IMR-90 (cell line): Measurements from ENCODE around the gene ADPRHL1. TPM values are rescaled to one million over a fixed set of nuclear protein-coding genes. Genes with fewer than 3 reads are reported as not detected.

ENCODE experiments used
- ATAC-seq: fragments of 200-7000 bp; cut with Tn5 transposase; 2 replicates; pipeline ENCODE4 v1.9.1; 2020; ENCODE audit warnings: low read depth, mild to moderate bottlenecking, moderate library complexity
- BruUV-seq: library from RNA; stranded (reverse); fragments of 400-500 nt; replicated peaks from 2 replicates; lab custom pipeline; 2021; lab: Mats Ljungman, UMichigan
- CTCF ChIA-PET: fragments of 300-600 bp; formaldehyde crosslinking; extraction: SDS; loops from one replicate; lab custom pipeline; 2021; ENCODE audit warnings: antibody characterized with exemption; lab: Yijun Ruan, JAX
- POLR2A ChIA-PET: fragments of 300-600 bp; sonication (Branson Sonifier 250); formaldehyde crosslinking; loops from one replicate; lab custom pipeline; 2022; ENCODE audit warnings: antibody characterized with exemption; ENCODE audit not compliant: unreplicated experiment; lab: Charles Lee
- DNase-seq: peaks from one replicate; pipeline ENCODE4 v3.0.0; 2013
- H2AFZ ChIP-seq: replicated peaks from 2 replicates; pipeline ENCODE3; 2013; ENCODE audit warnings: low read length, mild to moderate bottlenecking; ENCODE audit not compliant: poor library complexity
- H2AK5ac ChIP-seq: 2 replicates; pipeline ENCODE4 v1.6.1; 2013; ENCODE audit warnings: low read depth, low read length, inconsistent platforms
- H2AK9ac ChIP-seq: replicated peaks from 2 replicates; pipeline ENCODE3; 2013; ENCODE audit warnings: mild to moderate bottlenecking, low read depth, low read length, moderate library complexity; ENCODE audit not compliant: poor library complexity
- H2BK120ac ChIP-seq: 2 replicates; pipeline ENCODE4 v1.6.1; 2013; ENCODE audit warnings: low read depth, low read length, inconsistent platforms
- H2BK15ac ChIP-seq: 3 replicates; pipeline ENCODE4 v1.6.1; 2013; ENCODE audit warnings: low read depth, low read length, inconsistent platforms
- H2BK20ac ChIP-seq: 2 replicates; pipeline ENCODE4 v1.6.1; 2013; ENCODE audit warnings: low read depth, mild to moderate bottlenecking, inconsistent platforms, low read length, moderate library complexity
- H2BK5ac ChIP-seq: 2 replicates; pipeline ENCODE4 v1.6.1; 2013; ENCODE audit warnings: mild to moderate bottlenecking, low read depth, low read length, inconsistent platforms; ENCODE audit not compliant: poor library complexity, severe bottlenecking
- H3K14ac ChIP-seq: replicated peaks from 2 replicates; pipeline ENCODE4 v1.6.1; 2013; ENCODE audit warnings: low read depth, low read length, inconsistent platforms
- H3K18ac ChIP-seq: 2 replicates; pipeline ENCODE4 v1.6.1; 2013; ENCODE audit warnings: low read depth, low read length, control low read depth
- H3K23ac ChIP-seq: 2 replicates; pipeline ENCODE4 v1.6.1; 2013; ENCODE audit warnings: low read depth, low read length, inconsistent platforms
- H3K27ac ChIP-seq: 2 replicates; pipeline ENCODE4 v1.5.1; 2013; ENCODE audit warnings: mild to moderate bottlenecking, control low read depth, low read length; ENCODE audit not compliant: insufficient read depth
- H3K27me3 ChIP-seq: 2 replicates; pipeline ENCODE4 v1.6.1; 2013; ENCODE audit warnings: low read length; ENCODE audit not compliant: control insufficient read depth, insufficient read depth
- H3K36me3 ChIP-seq: 2 replicates; pipeline ENCODE4 v1.6.1; 2013; ENCODE audit warnings: low read length, mixed read lengths; ENCODE audit not compliant: control insufficient read depth, insufficient read depth
- H3K4ac ChIP-seq: 2 replicates; pipeline ENCODE4 v1.6.1; 2013; ENCODE audit warnings: low read depth, low read length, inconsistent platforms
- H3K4me1 ChIP-seq: 2 replicates; pipeline ENCODE4 v1.6.1; 2013; ENCODE audit warnings: low read length, mixed read lengths; ENCODE audit not compliant: control insufficient read depth, insufficient read depth
- H3K4me2 ChIP-seq: 2 replicates; pipeline ENCODE4 v1.6.1; 2013; ENCODE audit warnings: low read depth, mild to moderate bottlenecking, control low read depth, low read length, moderate library complexity
- H3K4me3 ChIP-seq: 2 replicates; pipeline ENCODE4 v1.5.1; 2013; ENCODE audit warnings: low read depth, mild to moderate bottlenecking, control low read depth, low read length, moderate library complexity; ENCODE audit not compliant: insufficient read depth
- H3K56ac ChIP-seq: 2 replicates; pipeline ENCODE4 v1.6.1; 2013; ENCODE audit warnings: low read length, inconsistent platforms; ENCODE audit not compliant: insufficient read depth; ENCODE audit errors: extremely low read depth
- H3K79me1 ChIP-seq, 2 experiments: 2 replicates each; pipeline ENCODE4 v1.6.1; 2013; ENCODE audit warnings: low read length in 2 of 2, inconsistent platforms in 1 of 2, low read depth in 1 of 2
- H3K9ac ChIP-seq: 2 replicates; pipeline ENCODE4 v1.6.1; 2013; ENCODE audit warnings: low read depth, low read length, control low read depth
- H3K9me1 ChIP-seq: 2 replicates; pipeline ENCODE4 v1.6.1; 2013; ENCODE audit warnings: low read length, inconsistent platforms; ENCODE audit not compliant: insufficient read depth
- H3K9me3 ChIP-seq: 2 replicates; pipeline ENCODE4 v1.6.1; 2013; ENCODE audit warnings: low read length; ENCODE audit not compliant: control insufficient read depth, insufficient read depth
- H4K20me1 ChIP-seq: 2 replicates; pipeline ENCODE4 v1.6.1; 2013; ENCODE audit warnings: low read length, inconsistent platforms; ENCODE audit not compliant: insufficient read depth
- H4K5ac ChIP-seq: 2 replicates; pipeline ENCODE4 v1.6.1; 2013; ENCODE audit warnings: mild to moderate bottlenecking, low read depth, low read length, control low read depth
- H4K8ac ChIP-seq, 2 experiments: 2 replicates each; pipeline ENCODE4 v1.6.1; 2013; ENCODE audit warnings: low read depth in 2 of 2, low read length in 2 of 2, control low read depth in 1 of 2, inconsistent platforms in 1 of 2
- H4K91ac ChIP-seq: 2 replicates; pipeline ENCODE4 v1.6.1; 2013; ENCODE audit warnings: low read depth, low read length, inconsistent platforms; ENCODE audit not compliant: insufficient read depth
- MAZ ChIP-seq: IDR thresholded peaks from 2 replicates; pipeline ENCODE4 v1.6.1; 2012; ENCODE audit warnings: low read depth, mild to moderate bottlenecking, low read length, improper control_type of control experiment, moderate library complexity, borderline replicate concordance
- NFE2L2 ChIP-seq: fragments of 150-350 bp; IDR thresholded peaks from 2 replicates; pipeline ENCODE4 v1.6.1; 2016; ENCODE audit warnings: low read depth, mild to moderate bottlenecking, low read length
- POLR2A ChIP-seq: IDR thresholded peaks from 2 replicates; pipeline ENCODE4 v1.6.1; 2012; ENCODE audit warnings: mild to moderate bottlenecking, low read depth, low read length
- RCOR1 ChIP-seq: IDR thresholded peaks from 2 replicates; pipeline ENCODE4 v1.6.1; 2012; ENCODE audit warnings: mild to moderate bottlenecking, low read length, improper control_type of control experiment; ENCODE audit not compliant: insufficient replicate concordance
- RFX5 ChIP-seq: IDR thresholded peaks from 2 replicates; pipeline ENCODE4 v1.8.0; 2012; ENCODE audit warnings: low read depth, mild to moderate bottlenecking, low read length, moderate library complexity
- WGBS, 2 experiments: methylation state at CpG; one replicate each; pipeline versions ENCODE4 v1.1.5 to v1.1.7; 2013; ENCODE audit warnings: missing lambda C conversion rate in 2 of 2; ENCODE audit not compliant: insufficient read length in 1 of 2; ENCODE audit errors: extremely low coverage in 2 of 2; 5-methylcytosine and 5-hydroxymethylcytosine counted together
- dilution Hi-C: fragments of 300-500 bp; cut with HindIII; formaldehyde crosslinking; loops from one replicate; pipeline ENCODE4 v1.14.3; 2018; ENCODE audit warnings: low sequenced_read_pairs; ENCODE audit not compliant: unreplicated experiment
- in situ Hi-C: fragments of 300-500 bp; cut with MboI; formaldehyde crosslinking; loops from 3 replicates; pipeline ENCODE4 v1.14.3; 2019; ENCODE audit warnings: low sequenced_read_pairs, inconsistent platforms, mixed read lengths
- intact Hi-C: fragments of 100-400 bp; cut with micrococcal nuclease; formaldehyde crosslinking; loops from 2 replicates; pipeline ENCODE4 v1.10.0; 2022
- polyA plus RNA-seq, 3 experiments: library from polyadenylated mRNA; depleted of rRNA; stranded (reverse); fragments of >200 nt; gene quantifications; 2 replicates each; pipeline ENCODE4 v1.2.3, GENCODE V29; 2012; ENCODE audit warnings: low replicate concordance in 1 of 3
- total RNA-seq: library from RNA; depleted of rRNA; stranded (reverse); fragments of >200 nt; gene quantifications from 2 replicates; pipeline ENCODE4 v1.2.3, GENCODE V29; 2012
- TF ChIP-seq, protein P1 (sequence below): fragments of 150-350 bp; IDR thresholded peaks from 2 replicates; pipeline ENCODE4 v1.6.1; 2016; ENCODE audit warnings: low read depth, mild to moderate bottlenecking, low read length, moderate library complexity, borderline replicate concordance
- TF ChIP-seq, protein P2 (sequence below): conservative IDR thresholded peaks from 2 replicates; pipeline ENCODE4 v1.5.1; 2012; ENCODE audit warnings: mild to moderate bottlenecking, low read depth, low read length, improper control_type of control experiment

ADPRHL1 gene
- total and polyA plus RNA-seq, 2 of the 4 experiments (the other 2 are of a cell fraction): 0.36 to 0.67 TPM

DNA sequence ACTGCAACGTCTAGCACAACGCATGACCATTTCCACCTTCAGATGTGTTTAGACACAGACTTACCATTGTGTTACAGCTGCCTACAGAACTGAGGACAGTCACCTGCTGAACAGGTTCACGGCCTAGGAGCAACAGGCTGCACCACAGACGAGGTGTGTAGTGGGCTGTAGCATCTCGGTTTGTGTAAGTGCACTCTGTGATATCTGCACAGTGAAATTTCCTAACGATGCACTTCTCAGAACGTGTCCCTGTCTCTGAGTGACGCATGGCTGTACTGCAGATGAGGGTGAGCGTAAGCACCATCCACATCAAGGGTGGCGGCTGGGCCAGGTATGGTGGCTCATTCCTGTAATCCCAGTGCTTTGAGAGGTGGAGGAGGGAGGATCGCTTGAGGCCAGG is 22.0 kb upstream of the ADPRHL1 start:
- Histone ChIP-seq H3K14ac (no peak overlapping the region), H3K4me3 (no peak overlapping the region), H3K36me3 (peaks cover 39% of the 10 kb centered on the region), H2BK120ac (no peak overlapping the region), H2AFZ (no peak overlapping the region), H3K9me1 (peaks cover 8% of the 10 kb centered on the region; the same call in 1 of the 2 replicates), H2BK15ac (no peak overlapping the region), H2AK9ac (no peak overlapping the region), H3K4me1 (peaks cover 2% of the 10 kb centered on the region; the same call in 1 of the 2 replicates), H3K4me2 (no peak overlapping the region), H2BK20ac (no peak overlapping the region), H4K8ac (no peak overlapping the region), H3K27ac (no peak overlapping the region), H4K20me1 (no peaks in the 10 kb centered on the region; the same call in none of the 2 replicates), H2AK5ac (no peak overlapping the region), H3K18ac (no peak overlapping the region), H3K9ac (no peak overlapping the region), H3K79me1 (peaks cover 17 to 36% of the 10 kb centered on the region in 2 experiments), H3K4ac (no peak overlapping the region), H3K23ac (no peak overlapping the region), H4K91ac (no peak overlapping the region), H3K56ac (no peak overlapping the region), H2BK5ac (no peak overlapping the region), H3K27me3 (no peaks in the 10 kb centered on the region), H3K9me3 (no peaks in the 10 kb centered on the region), H4K5ac (no peak overlapping the region)
- dilution Hi-C loops (no loop called here), in situ Hi-C loops (no loop called here), intact Hi-C loops (no loop called here)
- POLR2A ChIA-PET: no interaction called here
- ATAC-seq (no peak), DNase-seq (no peak)
- TF ChIP-seq RFX5: no peak
- no peak for TF ChIP-seq MAZ
- TF ChIP-seq, protein P1, sequence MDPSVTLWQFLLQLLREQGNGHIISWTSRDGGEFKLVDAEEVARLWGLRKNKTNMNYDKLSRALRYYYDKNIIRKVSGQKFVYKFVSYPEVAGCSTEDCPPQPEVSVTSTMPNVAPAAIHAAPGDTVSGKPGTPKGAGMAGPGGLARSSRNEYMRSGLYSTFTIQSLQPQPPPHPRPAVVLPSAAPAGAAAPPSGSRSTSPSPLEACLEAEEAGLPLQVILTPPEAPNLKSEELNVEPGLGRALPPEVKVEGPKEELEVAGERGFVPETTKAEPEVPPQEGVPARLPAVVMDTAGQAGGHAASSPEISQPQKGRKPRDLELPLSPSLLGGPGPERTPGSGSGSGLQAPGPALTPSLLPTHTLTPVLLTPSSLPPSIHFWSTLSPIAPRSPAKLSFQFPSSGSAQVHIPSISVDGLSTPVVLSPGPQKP: no peak
- no peak for TF ChIP-seq NFE2L2
- TF ChIP-seq POLR2A: no peak
- TF ChIP-seq, protein P2, sequence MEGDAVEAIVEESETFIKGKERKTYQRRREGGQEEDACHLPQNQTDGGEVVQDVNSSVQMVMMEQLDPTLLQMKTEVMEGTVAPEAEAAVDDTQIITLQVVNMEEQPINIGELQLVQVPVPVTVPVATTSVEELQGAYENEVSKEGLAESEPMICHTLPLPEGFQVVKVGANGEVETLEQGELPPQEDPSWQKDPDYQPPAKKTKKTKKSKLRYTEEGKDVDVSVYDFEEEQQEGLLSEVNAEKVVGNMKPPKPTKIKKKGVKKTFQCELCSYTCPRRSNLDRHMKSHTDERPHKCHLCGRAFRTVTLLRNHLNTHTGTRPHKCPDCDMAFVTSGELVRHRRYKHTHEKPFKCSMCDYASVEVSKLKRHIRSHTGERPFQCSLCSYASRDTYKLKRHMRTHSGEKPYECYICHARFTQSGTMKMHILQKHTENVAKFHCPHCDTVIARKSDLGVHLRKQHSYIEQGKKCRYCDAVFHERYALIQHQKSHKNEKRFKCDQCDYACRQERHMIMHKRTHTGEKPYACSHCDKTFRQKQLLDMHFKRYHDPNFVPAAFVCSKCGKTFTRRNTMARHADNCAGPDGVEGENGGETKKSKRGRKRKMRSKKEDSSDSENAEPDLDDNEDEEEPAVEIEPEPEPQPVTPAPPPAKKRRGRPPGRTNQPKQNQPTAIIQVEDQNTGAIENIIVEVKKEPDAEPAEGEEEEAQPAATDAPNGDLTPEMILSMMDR: no peak
- no peak for TF ChIP-seq RCOR1
- CTCF ChIA-PET: interaction anchor here (1.2 kb wide), 1 partner anchor 19 kb away, joined by 4 read pairs; no protein-coding TSS in a partner anchor
- BruUV-seq: no TSS peak
- WGBS, 2 experiments: 100% methylated on average over 2 of the region's 11 CpGs; no CpG with 5 or more reads in 1 of the 2 experiments
